Fibroblast of the conjunctiva (primary cell): ENCODE data around the gene C11orf16.
"Not testable (repeated sequence)": the region's sequence is repeated elsewhere in the genome, so short reads cannot be mapped to it uniquely, and the experiment has no call there.

Experiments
- DNase-seq: peaks from one replicate; pipeline ENCODE4 v3.0.0-alpha.2; 2010; ENCODE audit warnings: low read depth

C11orf16 gene, protein sequence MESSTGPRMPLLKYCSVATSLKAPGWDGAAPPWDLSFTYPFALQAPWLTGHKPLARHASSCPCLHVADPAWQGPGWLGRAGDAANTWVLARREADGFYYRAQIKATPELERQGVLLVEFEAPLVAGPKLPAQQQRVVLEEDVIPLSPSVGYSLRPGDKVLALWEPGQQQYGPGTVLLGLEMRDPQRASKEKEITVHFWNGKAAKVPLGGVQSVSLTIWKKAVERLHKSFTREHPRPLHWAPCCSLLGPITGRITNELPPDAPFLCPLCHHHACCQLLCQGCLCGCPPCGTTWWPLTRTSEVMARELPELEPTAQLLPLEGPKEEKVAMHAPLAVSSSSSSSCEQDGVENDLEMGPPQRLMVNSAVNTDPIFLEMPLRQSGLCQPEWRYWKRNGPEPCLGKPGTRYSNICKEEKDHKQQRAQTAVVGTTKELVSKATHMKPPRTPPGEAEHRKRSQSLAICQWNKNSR

DNA sequence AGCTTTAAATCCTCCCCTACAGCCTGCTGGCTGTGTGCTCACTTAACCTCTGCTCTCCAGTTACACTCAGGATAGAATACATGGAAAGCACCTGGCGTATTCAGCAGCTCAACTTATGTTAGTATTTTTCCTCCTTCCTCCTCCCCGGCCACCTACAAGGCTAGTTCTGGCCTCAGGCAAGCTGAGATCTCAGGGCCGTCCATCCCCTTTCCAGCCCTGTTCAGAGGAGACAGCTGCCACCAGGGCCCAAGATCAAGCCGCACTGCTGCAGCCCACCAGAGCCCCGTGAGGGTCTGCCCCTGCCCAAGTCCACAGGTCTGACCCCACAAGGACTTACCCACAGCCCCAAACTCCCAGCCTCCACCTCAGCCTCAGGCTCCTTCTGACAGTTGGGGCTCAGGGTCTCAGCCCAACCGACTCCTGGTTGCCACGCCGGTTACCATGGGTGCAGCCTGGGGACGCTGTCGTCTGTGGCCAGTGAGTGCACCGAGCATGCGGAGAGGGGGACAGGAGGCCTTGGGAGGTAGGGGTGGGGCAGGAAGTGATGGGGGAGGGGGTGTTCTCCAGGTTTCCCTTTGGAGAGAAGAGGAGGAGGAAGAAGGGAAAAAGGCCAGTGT is at the start of gene C11orf16:
C11orf16 (minus strand) TSS at position 384 of the 617 bp plus-strand sequence. CDS start 639 bp downstream, outside the sequence.
- no peak for DNase-seq

DNA sequence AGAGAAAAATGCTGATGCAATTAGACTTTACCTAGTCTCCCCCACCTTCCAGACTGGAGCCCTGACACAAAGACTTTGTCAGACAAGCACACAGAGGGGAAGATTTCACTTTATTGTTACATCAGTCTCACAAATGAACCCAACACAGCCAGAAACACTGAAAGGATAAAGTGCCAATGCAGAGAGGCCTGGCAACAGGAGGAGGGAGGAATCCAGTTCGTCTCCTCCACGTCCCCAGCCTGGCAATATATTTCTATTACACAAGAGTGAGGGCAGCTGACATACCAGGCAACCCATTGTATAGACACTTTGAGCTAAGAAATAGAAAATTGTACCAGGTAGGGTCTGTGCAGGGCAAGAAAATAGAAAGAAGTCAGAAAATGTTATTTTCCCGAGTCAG is 47.7 kb upstream of the C11orf16 start:
- DNase-seq: no peak

DNA sequence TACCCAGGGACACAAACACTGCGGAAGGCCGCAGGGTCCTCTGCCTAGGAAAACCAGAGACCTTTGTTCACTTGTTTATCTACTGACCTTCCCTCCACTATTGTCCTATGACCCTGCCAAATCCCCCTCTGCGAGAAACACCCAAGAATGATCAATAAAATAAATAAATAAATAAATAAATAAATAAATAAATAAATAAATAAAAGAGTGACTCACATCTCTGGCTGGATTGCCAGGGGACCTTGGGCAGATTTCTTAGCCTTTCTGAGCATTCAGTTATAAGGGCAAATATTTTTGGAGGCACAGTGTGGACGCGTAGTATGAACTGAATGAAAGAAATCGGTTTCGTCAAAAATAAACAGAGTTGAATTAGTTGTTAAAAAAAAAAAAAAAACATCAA is 46.6 kb upstream of the C11orf16 start:
- not testable (repeated sequence) for DNase-seq

DNA sequence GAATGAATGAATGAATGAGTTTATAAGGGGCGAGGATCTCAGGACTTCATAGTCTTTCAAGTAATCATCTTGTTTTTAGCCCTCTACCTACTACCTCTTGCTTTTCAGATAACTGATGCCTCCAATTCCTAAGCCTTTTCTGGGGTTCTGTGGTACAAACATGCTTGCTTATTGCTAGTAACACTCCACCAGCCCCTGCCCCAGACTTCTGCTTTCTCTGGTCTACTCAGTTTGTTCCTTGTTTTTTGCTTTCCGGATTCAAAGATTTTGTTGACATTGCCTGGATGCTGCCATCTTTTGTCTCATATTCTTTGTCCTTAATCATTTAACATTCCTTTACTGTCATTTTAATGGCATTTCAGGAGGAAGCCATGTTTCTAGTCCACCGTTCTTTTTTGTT is 40.4 kb upstream of the C11orf16 start:
- DNase-seq: no peak

DNA sequence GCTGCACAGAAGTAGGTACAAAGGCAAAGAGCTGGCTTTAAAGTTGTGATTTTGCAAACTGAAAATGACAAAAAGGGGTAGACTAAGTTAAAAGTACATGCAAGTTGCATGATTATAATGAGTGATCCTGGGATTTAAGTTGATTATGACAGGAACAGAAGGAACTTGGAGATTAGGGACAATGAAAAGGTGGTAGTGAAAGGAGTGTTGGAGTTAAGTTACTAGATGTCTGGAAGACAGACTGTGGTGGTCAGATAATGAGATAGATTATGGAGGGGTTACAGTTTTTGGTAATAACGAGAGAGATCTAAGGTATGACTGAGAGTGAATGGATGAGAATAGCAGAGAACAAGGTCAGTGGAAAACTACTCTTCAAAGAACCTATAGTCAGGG is 39.2 kb upstream of the C11orf16 start:
- DNase-seq: no peak

DNA sequence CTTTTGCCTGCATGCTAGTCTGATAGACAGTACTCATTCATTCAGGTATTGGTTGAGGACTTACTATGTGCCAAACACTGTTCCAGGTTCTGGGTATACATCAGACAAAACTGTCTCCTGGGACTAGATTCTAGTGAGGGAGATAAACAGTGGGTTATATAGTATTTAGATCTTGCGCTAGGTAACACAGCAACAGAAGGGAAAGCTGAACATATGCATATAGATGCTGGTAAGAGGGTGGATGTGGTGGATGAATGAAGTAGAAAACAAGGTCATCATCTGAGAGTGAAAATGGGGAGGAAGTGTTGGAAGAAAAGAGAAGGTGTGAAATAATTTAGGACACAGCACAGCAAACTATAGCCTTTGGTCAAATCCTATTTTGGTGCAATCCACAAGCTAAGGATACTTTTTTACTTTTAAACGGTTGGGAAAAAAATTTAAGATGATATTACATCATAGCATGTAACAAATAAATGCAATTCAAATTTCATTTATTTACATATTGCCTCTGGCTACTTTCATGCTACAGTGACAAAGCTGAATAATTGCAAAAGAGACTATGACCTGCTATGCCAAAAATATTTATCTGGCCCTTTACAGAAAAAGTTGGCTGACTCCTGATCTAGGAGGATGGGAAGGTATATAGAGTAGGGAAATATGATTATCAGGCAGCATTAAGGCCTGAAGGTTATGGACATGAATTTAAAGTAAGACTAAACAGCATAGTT is 38.6 kb upstream of the C11orf16 start:
- DNase-seq: no peak

DNA sequence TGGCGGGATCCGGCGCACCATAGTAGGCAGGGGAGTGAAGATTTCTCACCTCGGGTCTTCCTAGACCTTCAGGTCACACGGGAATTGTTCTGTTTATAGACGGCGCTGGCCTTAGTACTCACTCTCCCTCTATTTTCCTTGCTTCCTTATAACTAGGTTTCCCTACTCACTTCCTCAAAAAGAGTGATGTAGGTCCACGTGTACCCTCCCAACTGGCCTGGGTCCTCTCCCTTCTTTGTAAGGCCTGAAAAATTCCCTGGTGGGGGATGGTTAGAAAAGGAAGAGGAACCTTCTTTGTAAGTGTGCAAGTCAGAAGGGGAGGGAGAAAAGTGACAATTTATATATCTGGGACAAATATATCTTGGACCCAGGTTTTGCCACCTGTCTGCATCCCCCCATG is 34.4 kb upstream of the C11orf16 start:
- DNase-seq: no peak

DNA sequence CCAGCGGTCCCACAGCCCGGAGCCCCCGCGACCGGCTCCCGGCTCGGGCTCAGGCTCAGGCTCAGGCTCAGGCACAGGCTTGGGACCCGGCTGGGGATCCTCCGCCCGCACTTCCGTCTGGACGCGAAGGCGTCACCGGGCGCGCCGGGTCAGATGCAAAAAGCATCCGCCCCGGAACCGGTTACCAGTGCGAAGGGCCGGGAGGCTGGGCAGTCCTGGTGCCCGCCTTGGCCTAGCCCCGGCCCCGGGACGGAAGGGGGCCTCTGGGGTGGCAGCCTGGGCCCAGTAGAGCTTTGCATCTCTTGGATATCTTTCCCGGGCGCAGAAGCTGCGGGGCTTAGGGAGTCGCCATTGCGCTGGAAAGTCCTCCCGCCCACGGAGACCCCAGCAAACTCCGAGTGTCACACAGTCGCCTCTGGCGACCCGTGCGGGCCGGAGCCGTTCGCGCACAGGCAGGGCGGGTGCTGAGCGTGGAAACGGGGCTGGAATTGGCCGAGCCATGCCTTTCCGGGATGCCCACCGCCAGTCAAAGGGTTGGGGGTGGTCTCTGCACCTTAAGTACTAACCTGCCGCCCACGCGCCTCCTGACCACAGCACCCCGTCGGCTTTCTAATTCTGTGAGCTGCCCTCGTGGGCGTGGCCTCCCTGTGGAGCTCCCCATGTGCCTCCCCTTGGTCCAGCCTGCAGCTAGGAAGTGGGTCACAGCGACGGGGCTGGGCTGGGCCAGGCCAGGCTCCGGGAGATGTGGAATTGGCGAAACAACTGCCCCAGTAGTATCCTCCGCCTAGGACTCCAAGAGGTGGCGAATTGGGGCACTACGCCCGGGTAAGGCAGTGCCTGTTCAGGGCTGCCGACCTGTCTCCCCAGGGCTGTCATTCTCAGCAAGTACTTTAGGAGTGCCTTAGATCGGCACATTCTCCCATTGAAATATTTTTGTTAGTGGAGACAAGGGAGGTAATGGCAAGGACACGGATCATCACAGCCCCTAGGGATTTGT is 31.9 kb upstream of the C11orf16 start, which contains the start of gene TMEM9B:
TMEM9B (minus strand) TSS at position 119 of the 997 bp plus-strand sequence. CDS start 129 bp downstream, outside the sequence.
- DNase-seq: peak; percentile 72

DNA sequence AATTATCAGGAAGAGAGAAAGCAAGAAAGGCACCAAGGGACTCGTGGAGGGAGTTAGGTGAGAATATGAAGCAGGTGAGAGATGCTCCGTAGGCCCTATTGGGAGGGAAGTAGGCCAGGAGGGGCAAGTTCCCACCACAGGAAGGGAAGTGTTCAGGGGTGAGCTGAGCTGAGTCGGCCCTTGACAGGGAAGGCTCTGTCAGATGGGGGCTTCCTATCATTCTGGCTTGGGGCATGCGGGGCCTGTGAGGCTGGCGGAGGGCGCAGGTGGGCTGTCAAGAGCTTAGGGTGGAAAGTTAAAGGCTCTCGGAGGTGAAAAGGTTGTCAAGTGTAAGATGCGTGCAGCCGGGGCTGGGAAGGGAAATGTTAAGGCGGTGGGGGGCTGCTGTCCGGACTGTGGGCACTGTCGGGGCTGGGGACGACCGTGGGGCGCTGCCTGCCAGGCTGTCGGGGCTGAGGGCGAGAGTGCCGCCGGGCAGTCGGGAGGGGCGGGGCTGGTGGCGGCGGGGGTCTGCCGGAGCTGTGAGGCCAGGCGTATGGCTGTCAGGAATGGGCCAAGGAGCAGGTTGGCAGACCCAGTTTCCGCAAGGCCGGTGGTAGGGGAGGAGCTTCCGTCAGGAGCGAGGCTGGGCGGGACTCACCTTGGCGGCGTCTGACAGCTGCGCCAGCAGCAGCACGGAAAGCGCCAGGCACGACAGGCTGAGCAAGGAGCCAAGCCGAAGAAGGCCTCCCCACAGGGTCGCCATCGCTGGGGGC is 31.0 kb upstream of the C11orf16 start:
- DNase-seq: peak; percentile 32

DNA sequence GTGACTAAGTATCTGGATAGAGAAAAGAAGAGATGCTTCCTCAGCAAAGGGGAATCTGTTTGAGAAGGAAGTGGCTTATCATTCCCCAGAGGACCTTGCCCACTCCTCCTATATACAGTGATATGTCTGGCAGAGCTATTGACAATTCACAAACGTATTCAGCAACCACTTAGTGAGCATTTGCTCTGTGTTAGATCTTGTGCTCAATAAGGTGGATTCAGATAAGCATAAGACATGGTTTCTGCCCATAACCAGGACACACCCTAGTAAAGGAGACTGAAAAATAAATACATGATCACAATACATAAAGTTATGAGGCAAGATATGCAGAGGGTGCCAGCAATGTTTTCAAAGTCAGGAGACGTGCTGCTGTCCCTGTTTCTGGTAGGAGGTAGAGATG is 30.1 kb upstream of the C11orf16 start:
- no peak for DNase-seq

DNA sequence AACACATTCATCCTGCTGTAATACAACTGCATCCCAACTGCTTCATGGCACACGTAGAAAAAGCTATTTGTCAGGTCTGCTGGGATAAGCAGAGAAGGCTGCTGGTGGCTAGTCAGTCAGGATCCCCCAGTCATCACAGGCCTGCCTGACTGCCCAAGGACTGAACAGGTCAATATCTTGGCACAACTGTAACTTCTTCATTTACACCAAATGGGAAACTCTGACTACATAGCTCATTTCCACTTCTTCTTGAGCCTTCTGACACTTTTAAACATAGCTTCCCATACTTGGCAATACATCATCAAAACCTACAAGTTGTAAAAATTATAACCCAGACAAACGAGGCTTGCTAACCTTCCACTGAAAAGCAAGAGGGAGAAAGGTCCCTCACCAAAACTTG is 28.7 kb upstream of the C11orf16 start:
- DNase-seq: no peak

DNA sequence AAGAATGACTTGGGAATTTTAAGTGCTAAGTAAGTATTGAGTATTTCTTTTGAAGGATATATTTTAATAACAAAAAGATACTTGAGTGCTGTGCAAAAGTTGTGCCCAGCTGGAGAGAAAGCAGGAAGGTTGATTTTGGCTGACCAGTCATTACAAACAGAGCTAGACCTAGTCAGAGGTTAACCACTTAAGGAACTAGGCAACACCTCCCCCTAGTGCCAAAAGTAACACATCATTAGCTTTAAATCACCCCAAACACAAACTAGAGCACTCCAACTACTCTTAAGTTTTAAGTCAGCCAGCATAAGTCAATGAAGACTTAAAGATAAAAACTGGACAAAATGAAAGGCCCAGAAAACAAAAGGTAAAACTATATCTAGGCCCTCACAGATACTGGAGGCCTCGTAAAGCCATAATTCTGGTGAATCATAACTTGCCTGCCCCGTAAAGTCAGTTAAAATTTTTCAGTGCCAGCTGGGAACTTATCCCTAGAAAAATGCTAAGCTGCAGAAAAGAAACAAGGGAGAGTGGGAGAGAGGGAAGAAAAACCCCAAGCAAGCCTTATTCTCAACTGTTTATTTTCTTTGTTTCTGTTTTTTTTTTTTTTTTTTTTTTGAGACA is 26.9 kb upstream of the C11orf16 start:
- DNase-seq: peak; percentile 83

DNA sequence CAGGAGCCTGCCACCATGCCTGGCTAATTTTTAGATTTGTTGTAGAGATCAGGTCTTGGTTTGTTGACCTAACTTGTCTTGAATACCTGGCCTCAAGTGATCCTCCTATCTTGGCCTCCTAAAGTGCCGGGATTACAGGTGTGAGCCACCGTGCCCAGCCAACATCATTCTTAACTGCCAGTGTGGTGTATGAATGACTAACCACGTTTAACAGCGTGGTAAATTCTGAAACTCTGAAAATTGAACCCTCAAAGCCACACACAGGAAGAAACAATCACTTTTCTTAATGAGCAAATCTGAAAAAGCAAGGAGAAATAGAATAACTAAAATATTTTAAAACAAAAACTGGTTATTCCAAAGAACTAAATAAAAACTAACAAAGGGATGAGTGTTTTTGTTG is 24.1 kb upstream of the C11orf16 start:
- no peak for DNase-seq

DNA sequence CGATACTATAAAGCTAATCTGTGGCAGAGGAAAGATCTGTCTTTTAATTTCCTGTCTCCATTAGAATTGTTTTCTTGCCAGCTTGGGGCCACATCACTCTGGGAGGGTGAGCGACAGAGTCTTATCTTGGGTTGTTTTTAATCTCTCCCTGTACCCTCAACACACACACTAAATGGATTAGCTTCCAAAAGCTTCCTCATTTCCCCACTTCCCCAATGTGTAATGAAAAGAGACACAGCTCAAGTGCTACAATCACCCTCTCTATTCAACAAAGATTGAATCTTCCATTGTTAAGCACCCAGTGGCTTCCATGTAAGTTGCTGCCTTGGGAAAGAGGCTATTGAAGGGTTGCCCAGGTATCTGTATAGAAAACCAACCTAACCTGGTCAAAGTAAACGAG is 16.1 kb upstream of the C11orf16 start:
- DNase-seq: no peak

DNA sequence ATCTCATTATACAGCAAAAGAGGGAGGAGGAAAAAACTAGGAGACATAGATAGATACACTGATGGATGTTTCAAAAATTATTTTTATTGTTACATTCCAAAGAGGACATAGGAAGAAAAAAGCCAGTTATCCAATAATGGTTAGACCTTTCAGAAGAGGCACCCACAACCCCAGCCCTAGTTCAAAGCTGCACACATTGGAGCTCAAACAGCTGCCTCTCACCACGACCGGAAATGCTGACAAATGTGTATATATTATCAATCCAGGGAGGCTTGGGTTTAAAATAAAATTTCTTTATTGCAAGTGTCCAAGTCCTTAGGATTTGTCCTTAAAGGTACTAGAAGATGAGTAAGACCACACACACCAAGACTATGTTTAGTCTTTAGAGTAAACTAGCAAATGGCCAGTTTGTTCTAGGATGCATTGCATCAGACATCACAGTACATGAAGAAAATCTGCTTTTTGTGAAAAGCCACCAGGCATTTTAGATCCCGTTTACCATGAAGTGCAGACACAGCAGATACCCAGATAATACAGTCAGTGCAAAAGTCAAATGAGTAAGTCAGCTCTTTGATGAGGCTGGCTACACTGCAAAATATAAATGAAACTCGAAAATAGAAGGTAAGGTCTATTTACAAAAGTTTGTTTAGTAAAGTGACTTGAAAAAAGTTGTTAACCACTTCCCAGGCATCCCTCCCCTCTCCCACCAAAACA is 14.6 kb upstream of the C11orf16 start:
- DNase-seq: no peak

DNA sequence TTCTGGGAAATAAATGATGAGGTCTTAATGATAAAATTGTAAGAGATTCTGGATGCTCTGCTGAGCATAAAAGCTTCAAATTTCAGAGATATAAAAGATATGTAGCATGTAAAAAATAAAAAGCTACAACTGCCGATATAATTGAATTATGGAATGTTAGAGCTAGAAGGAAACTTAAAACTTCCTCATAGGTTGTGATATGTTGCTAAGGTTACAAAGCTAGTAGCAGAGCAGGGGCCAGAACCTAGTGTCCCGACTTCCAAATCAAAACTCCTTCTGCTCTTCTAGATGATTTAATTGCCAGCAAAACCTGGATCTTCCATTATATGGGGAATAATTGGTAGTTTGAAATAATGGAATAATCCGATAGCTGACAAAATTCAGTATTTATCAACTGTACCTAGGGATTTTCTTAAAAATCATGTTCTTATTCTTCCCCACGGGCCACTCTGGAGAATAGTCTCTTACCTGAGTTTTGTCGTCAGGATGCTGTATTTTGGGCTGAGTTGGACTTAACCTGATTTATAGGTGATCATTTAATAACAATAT is 9.8 kb upstream of the C11orf16 start, which contains the start of gene ASCL3:
ASCL3 (minus strand) TSS at position 499 of the 549 bp plus-strand sequence. CDS start 4,855 bp downstream, outside the sequence.
- no peak for DNase-seq

DNA sequence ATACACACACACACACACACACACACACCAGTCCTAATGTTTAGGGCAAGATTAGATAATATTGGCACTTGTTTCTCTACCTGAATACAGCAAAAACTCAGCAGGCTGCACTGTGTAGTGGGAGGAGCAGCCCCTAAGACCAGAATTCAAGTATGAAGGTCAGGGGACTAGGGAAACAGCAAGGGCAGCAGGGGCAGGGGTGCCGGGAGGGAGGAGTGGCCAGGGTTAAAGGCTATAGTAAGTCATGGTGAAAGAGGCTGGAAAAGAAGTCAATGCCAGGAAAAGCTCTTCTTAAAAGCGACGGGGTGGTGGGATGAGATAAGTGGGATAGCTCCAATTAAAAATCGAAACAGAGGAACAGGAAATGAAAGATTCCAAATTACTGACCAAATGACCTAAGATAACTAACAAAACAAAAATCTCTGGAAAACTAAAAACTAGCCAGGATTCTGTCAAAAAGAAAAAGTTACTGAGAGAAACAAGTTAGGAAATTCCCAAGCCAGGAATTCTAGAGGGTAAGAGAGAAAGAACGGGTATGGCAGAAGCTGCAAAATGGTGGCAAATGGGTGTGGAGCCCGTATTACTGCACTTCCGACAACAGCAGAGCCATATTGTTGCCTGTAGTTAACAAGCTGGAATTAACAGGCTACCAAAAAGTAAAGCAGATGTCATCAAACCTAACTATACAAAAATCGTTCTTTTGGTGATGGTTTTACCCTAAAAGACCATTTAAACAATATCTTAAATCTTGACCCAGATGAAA is 8.8 kb upstream of the C11orf16 start:
- no peak for DNase-seq

DNA sequence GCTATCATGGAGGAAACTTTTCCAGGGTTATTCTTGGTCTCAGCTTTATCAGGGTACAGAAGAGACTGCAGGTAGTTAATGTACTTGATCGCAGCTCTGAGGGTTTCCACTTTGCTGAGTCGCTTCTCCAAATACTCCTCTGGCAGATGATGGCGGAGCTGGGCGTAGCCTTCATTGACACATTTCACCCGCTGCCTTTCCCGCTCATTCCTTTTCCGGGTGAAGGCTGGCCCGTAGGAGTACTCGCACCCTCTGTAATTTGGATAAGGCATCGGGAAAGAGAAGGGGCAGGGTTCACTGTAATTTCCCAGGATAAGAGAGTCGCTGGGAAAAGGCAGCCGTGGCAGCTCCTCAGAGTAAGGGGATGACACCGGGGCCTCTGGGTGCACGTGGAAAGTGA is 4.9 kb upstream of the C11orf16 start:
- no peak for DNase-seq
